ENCODE results near the gene HEATR1.
A peak's percentile ranks its signal among the peaks of the same experiment; 100 is the strongest.
"Not testable (repeated sequence)": the region's sequence is repeated elsewhere in the genome, so short reads cannot be mapped to it uniquely, and the experiment has no call there.

HEATR1 gene

DNA sequence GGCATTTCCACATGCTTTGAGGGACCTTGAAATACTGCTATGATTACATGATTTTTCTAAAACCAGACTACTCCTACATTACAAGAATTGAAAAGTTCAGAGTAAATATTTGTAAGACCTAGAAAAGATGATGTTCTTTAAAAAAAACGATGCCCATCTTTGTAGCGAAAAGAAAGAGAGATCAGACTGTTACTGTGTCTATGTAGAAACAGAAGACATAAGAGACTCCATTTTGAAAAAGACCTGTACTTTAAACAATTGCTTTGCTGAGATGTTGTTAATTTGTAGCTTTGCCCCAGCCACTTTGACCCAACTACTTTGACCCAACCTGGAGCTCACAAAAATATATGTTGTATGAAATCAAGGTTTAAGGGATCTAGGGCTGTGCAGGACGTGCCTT lies 100.0 kb downstream of the HEATR1 start:
- not testable (repeated sequence) for DNase-seq

DNA sequence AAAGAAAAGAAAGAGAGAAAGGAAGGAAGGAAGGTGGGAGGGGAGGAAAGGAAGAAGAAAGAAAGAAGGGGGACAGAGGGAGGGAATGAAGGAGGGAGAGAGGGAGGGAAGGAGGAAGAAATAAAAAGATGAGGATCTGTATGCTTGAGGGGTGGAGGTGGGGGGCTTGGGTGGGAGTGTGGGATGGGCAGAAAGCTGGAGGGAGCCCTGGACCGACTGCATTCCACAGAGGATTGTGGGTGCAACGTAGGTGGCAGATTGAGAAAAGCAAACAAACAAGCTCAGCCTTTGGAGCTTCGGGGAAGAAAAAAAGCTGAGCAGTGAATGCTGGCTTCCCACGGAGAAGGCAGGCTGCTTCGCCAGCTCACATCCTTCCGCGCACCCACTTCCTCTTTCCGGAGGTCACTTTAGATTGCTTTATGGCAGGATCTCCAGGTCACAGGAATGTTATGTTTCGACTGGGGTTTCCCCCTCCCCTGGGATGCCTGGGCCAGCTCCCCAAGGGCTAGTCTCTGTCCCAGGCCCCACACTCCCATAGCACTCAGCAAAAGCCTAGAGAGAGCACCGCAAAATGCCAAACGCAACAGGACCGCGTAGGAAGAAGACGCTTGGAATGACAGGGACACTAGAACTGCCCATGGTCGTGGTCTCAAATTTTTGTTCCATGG lies 101.2 kb downstream of the HEATR1 start:
- peak; percentile 42 for DNase-seq

DNA sequence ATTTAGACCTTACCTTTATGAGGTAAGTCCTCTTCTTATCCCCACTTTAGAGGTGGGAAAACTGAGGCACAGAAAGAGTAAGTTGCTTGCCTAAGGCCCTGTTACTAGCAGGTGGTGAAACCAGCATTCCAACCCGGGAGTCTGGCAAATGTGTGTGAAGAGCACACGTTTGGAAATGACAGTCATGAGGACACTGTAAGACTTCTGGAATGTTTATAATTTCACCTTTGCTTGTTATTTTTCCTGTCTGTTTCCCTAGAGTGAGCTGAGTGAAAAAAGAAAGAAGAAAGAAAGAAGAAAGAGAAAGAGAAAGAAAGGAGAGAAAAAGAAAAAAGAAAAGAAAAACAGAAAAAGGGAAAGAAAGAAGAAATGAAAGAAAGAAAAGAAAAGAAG lies 101.7 kb downstream of the HEATR1 start:
- no peak for DNase-seq

DNA sequence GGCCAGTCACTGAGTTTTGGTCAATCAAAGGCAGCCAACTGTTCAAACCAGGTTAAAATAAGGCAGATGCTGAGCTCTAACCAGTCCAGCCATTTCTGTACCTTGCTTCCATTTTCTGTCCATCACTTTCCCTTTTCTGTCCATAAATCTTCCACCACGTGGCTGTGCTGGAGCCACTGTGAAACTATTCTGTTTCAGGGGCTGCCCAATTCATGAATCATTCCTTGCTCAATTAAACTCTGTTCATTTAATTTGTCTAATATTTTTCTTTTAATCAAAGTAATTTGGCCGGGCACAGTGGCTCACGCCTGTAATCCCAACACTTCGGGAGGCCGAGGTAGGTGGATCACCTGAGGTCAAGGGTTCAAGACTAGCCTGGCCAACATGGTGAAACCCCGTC lies 103.2 kb downstream of the HEATR1 start:
- DNase-seq: no peak
